ENCODE results near the gene SLC1A2.

- TF ChIP-seq CTCF (IDR thresholded peaks at IDR 0.05; ENCODE audit: low read depth, low read length) (no peak), MYC (IDR thresholded peaks at IDR 0.05; ENCODE audit: low read depth, low read length) (no peak), POLR2A (IDR thresholded peaks at IDR 0.05; ENCODE audit: extremely low read depth, insufficient read length) (no peak)
These were observed 162.1 kb downstream of the SLC1A2 start for GRCh38 chr11:35257281-35257680.
